ENCODE data around the gene FBXW4.

FBXW4 gene

GRCh38 chr10:101716891-101717659 is 22.1 kb upstream of the FBXW4 start:
- DNase-seq (ENCODE audit: low read depth): peak; percentile 23
- no peak overlapping the region for H3K4me3 ChIP-seq (ENCODE audit: low read depth, low read length)
- no peak for TF ChIP-seq CTCF (IDR thresholded peaks at IDR 0.05; ENCODE audit: insufficient read depth, low read depth, low read length, missing control alignments)

- no peak for TF ChIP-seq CTCF (IDR thresholded peaks at IDR 0.05; ENCODE audit: insufficient read depth, low read depth, low read length, missing control alignments)
- no peak overlapping the region for H3K4me3 ChIP-seq (ENCODE audit: low read depth, low read length)
- no peak for DNase-seq (ENCODE audit: low read depth)
Measured at GRCh38 chr10:101712997-101713396, 18.0 kb upstream of the FBXW4 start.

GRCh38 chr10:101710793-101711192 is 15.8 kb upstream of the FBXW4 start:
- no peak for DNase-seq (ENCODE audit: low read depth)
- H3K4me3 ChIP-seq (ENCODE audit: low read depth, low read length): no peak overlapping the region
- TF ChIP-seq CTCF (IDR thresholded peaks at IDR 0.05; ENCODE audit: insufficient read depth, low read depth, low read length, missing control alignments): no peak

- no peak for TF ChIP-seq CTCF (IDR thresholded peaks at IDR 0.05; ENCODE audit: insufficient read depth, low read depth, low read length, missing control alignments)
- no peak overlapping the region for H3K4me3 ChIP-seq (ENCODE audit: low read depth, low read length)
- DNase-seq (ENCODE audit: low read depth): no peak
Measured at GRCh38 chr10:101710059-101710695, 15.2 kb upstream of the FBXW4 start.

GRCh38 chr10:101709359-101710058 is 14.5 kb upstream of the FBXW4 start:
- no peak overlapping the region for H3K4me3 ChIP-seq (ENCODE audit: low read depth, low read length)
- TF ChIP-seq CTCF (IDR thresholded peaks at IDR 0.05; ENCODE audit: insufficient read depth, low read depth, low read length, missing control alignments): no peak
- no peak for DNase-seq (ENCODE audit: low read depth)

GRCh38 chr10:101708870-101709269 is 13.9 kb upstream of the FBXW4 start:
- TF ChIP-seq CTCF (IDR thresholded peaks at IDR 0.05; ENCODE audit: insufficient read depth, low read depth, low read length, missing control alignments): no peak
- no peak overlapping the region for H3K4me3 ChIP-seq (ENCODE audit: low read depth, low read length)
- no peak for DNase-seq (ENCODE audit: low read depth)

All from GM12865 (cell line).